Mucosa of gallbladder (tissue), 1 donor: Measurements from ENCODE around the gene LEFTY2. TPM values are rescaled to one million over a fixed set of nuclear protein-coding genes. Genes with fewer than 3 reads are reported as not detected.
"Not testable (repeated sequence)": the region's sequence is repeated elsewhere in the genome, so short reads cannot be mapped to it uniquely, and the experiment has no call there.

Source experiments
- DNase-seq: peaks from one replicate; pipeline ENCODE4 v3.0.0-alpha.2; 2020; ENCODE audit warnings: low spot score
- total RNA-seq: library from RNA; stranded (reverse); gene quantifications from one replicate; pipeline ENCODE4 v1.2.1, GENCODE V29; 2021
- donor health status: DM: no; HTN: no; CAD: no.

The LEFTY2 gene
- 0.23 TPM for total RNA-seq

- DNase-seq, result no peak
These were observed at the start of gene LEFTY2 for GRCh38 chr1:225941187-225941941. LEFTY2 (minus strand) TSS chr1:225941220; CDS start chr1:225941140, 80 bp downstream.

GRCh38 chr1:225987491-225988316 lies 46.7 kb upstream of the LEFTY2 start:
- DNase-seq, result no peak

GRCh38 chr1:225981714-225982113 lies 40.7 kb upstream of the LEFTY2 start:
- no peak for DNase-seq

- DNase-seq, result no peak
These were observed 39.2 kb upstream of the LEFTY2 start for GRCh38 chr1:225980005-225980836.

GRCh38 chr1:225979421-225979820 lies 38.4 kb upstream of the LEFTY2 start:
- no peak for DNase-seq

GRCh38 chr1:225977937-225978748 lies 37.1 kb upstream of the LEFTY2 start:
- no peak for DNase-seq

GRCh38 chr1:225975146-225975545 lies 34.1 kb upstream of the LEFTY2 start:
- not testable (repeated sequence) for DNase-seq

GRCh38 chr1:225974454-225974853 lies 33.4 kb upstream of the LEFTY2 start:
- DNase-seq, result no peak

- no peak for DNase-seq
These were observed 32.1 kb upstream of the LEFTY2 start for GRCh38 chr1:225973158-225973557.

GRCh38 chr1:225972344-225973152 lies 31.5 kb upstream of the LEFTY2 start:
- DNase-seq, result no peak

GRCh38 chr1:225970592-225971157 lies 29.7 kb upstream of the LEFTY2 start:
- not testable (repeated sequence) for DNase-seq

- not testable (repeated sequence) for DNase-seq
These were observed 28.7 kb upstream of the LEFTY2 start for GRCh38 chr1:225969751-225970150.

GRCh38 chr1:225965231-225965630 lies 24.2 kb upstream of the LEFTY2 start:
- DNase-seq, result no peak

- no peak for DNase-seq
These were observed 22.9 kb upstream of the LEFTY2 start for GRCh38 chr1:225963735-225964530.

- DNase-seq, result peak; percentile 22
These were observed 21.5 kb upstream of the LEFTY2 start for GRCh38 chr1:225962440-225962975.

GRCh38 chr1:225961659-225962439 lies 20.8 kb upstream of the LEFTY2 start:
- no peak for DNase-seq

GRCh38 chr1:225958041-225958440 lies 17.0 kb upstream of the LEFTY2 start:
- DNase-seq, result no peak

- no peak for DNase-seq
These were observed 13.7 kb upstream of the LEFTY2 start for GRCh38 chr1:225954753-225955152.
